ENCODE data around the gene ABCA4.

ABCA4 gene

GRCh38 chr1:94013367-94013878, 107.5 kb downstream of the ABCA4 start:
- Histone ChIP-seq H3K9me3 (ENCODE audit: control insufficient read depth, low read length) (no peaks in the 10 kb centered on the region), H3K4me2 (ENCODE audit: low read length) (no peak overlapping the region), H2AFZ (no peak overlapping the region), H3K4me3 (ENCODE audit: low read depth, low read length) (no peak overlapping the region), H3K9ac (no peak overlapping the region), H3K27ac (no peak overlapping the region), H3K79me2 (no peaks in the 10 kb centered on the region), H3K27me3 (ENCODE audit: control insufficient read depth, insufficient read depth, low read length) (no peaks in the 10 kb centered on the region), H3K36me3 (ENCODE audit: control insufficient read depth, insufficient read depth, low read length) (no peaks in the 10 kb centered on the region), H3K4me1 (no peaks in the 10 kb centered on the region)
- no peak for TF ChIP-seq CTCF (IDR thresholded peaks at IDR 0.05)

GRCh38 chr1:94012708-94013366, 108.1 kb downstream of the ABCA4 start:
- no peaks in the 10 kb centered on the region for H3K9me3 ChIP-seq (ENCODE audit: control insufficient read depth, low read length)
- no peaks in the 10 kb centered on the region for H3K79me2 ChIP-seq
- no peak overlapping the region for H3K27ac ChIP-seq
- no peak overlapping the region for H3K4me3 ChIP-seq (ENCODE audit: low read depth, low read length)
- no peaks in the 10 kb centered on the region for H3K36me3 ChIP-seq (ENCODE audit: control insufficient read depth, insufficient read depth, low read length)
- H3K27me3 ChIP-seq (ENCODE audit: control insufficient read depth, insufficient read depth, low read length): no peaks in the 10 kb centered on the region
- no peaks in the 10 kb centered on the region for H3K4me1 ChIP-seq
- H3K9ac ChIP-seq: no peak overlapping the region
- no peak overlapping the region for H3K4me2 ChIP-seq (ENCODE audit: low read length)
- H2AFZ ChIP-seq: no peak overlapping the region
- no peak for TF ChIP-seq CTCF (IDR thresholded peaks at IDR 0.05)

- Histone ChIP-seq H3K4me3 (ENCODE audit: low read depth, low read length) (no peak overlapping the region), H3K36me3 (ENCODE audit: control insufficient read depth, insufficient read depth, low read length) (no peaks in the 10 kb centered on the region), H3K4me1 (no peaks in the 10 kb centered on the region), H3K79me2 (no peaks in the 10 kb centered on the region), H3K27ac (no peak overlapping the region), H3K27me3 (ENCODE audit: control insufficient read depth, insufficient read depth, low read length) (no peaks in the 10 kb centered on the region), H3K9ac (no peak overlapping the region), H3K9me3 (ENCODE audit: control insufficient read depth, low read length) (no peaks in the 10 kb centered on the region), H2AFZ (no peak overlapping the region), H3K4me2 (ENCODE audit: low read length) (no peak overlapping the region)
- no peak for TF ChIP-seq CTCF (IDR thresholded peaks at IDR 0.05)
These were observed 109.0 kb downstream of the ABCA4 start for GRCh38 chr1:94011709-94012595.

- H3K4me2 ChIP-seq (ENCODE audit: low read length): no peak overlapping the region
- no peak overlapping the region for H2AFZ ChIP-seq
- no peaks in the 10 kb centered on the region for H3K4me1 ChIP-seq
- no peak overlapping the region for H3K9ac ChIP-seq
- H3K27ac ChIP-seq: no peak overlapping the region
- no peaks in the 10 kb centered on the region for H3K27me3 ChIP-seq (ENCODE audit: control insufficient read depth, insufficient read depth, low read length)
- no peaks in the 10 kb centered on the region for H3K36me3 ChIP-seq (ENCODE audit: control insufficient read depth, insufficient read depth, low read length)
- no peak overlapping the region for H3K4me3 ChIP-seq (ENCODE audit: low read depth, low read length)
- H3K79me2 ChIP-seq: no peaks in the 10 kb centered on the region
- TF ChIP-seq CTCF (IDR thresholded peaks at IDR 0.05): no peak
- no peaks in the 10 kb centered on the region for H3K9me3 ChIP-seq (ENCODE audit: control insufficient read depth, low read length)
These were observed 109.8 kb downstream of the ABCA4 start for GRCh38 chr1:94011129-94011528.
